ENCODE results near the gene FAM90A1. TPM values are rescaled to one million over a fixed set of nuclear protein-coding genes. Genes with fewer than 3 reads are reported as not detected.
"Not testable (repeated sequence)": the region's sequence is repeated elsewhere in the genome, so short reads cannot be mapped to it uniquely, and the experiment has no call there.

FAM90A1 gene
- total RNA-seq, 1 experiment from 2014 or later, result not detected

GRCh38 chr12:8233935-8234495 is 6.6 kb upstream of the FAM90A1 start:
- not testable (repeated sequence) for DNase-seq (ENCODE audit: low read depth)

GRCh38 chr12:8233300-8233855 is 6.0 kb upstream of the FAM90A1 start:
- DNase-seq (ENCODE audit: low read depth), result not testable (repeated sequence)

GRCh38 chr12:8231666-8232608 is 4.5 kb upstream of the FAM90A1 start:
- peak; percentile 65 for DNase-seq (ENCODE audit: low read depth)

- not testable (repeated sequence) for DNase-seq (ENCODE audit: low read depth)
Observed at GRCh38 chr12:8231049-8231448, 3.6 kb upstream of the FAM90A1 start.

GRCh38 chr12:8229486-8229885 is 2.1 kb upstream of the FAM90A1 start:
- DNase-seq (ENCODE audit: low read depth), result not testable (repeated sequence)

GRCh38 chr12:8228607-8229006 is 1.2 kb upstream of the FAM90A1 start:
- DNase-seq (ENCODE audit: low read depth), result not testable (repeated sequence)

- DNase-seq (ENCODE audit: low read depth), result not testable (repeated sequence)
Observed at GRCh38 chr12:8227732-8228077, 287 bp upstream of the FAM90A1 start.

GRCh38 chr12:8226355-8226754 is 1.1 kb downstream of the FAM90A1 start:
- DNase-seq (ENCODE audit: low read depth), result no peak

- DNase-seq (ENCODE audit: low read depth), result not testable (repeated sequence)
Observed at GRCh38 chr12:8224782-8225181, 2.6 kb downstream of the FAM90A1 start.

GRCh38 chr12:8223646-8224045 is 3.8 kb downstream of the FAM90A1 start:
- not testable (repeated sequence) for DNase-seq (ENCODE audit: low read depth)

- DNase-seq (ENCODE audit: low read depth), result not testable (repeated sequence)
Observed at GRCh38 chr12:8222303-8222702, 5.1 kb downstream of the FAM90A1 start.

GRCh38 chr12:8221844-8222243 is 5.6 kb downstream of the FAM90A1 start:
- DNase-seq (ENCODE audit: low read depth), result not testable (repeated sequence)

- not testable (repeated sequence) for DNase-seq (ENCODE audit: low read depth)
Observed at GRCh38 chr12:8221375-8221774, 6.0 kb downstream of the FAM90A1 start.

GRCh38 chr12:8218711-8219382 is 8.6 kb downstream of the FAM90A1 start:
- DNase-seq (ENCODE audit: low read depth), result not testable (repeated sequence)

GRCh38 chr12:8197685-8198308 is 29.6 kb downstream of the FAM90A1 start:
- DNase-seq (ENCODE audit: low read depth), result not testable (repeated sequence)

GRCh38 chr12:8188088-8188487 is 39.3 kb downstream of the FAM90A1 start:
- not testable (repeated sequence) for DNase-seq (ENCODE audit: low read depth)

- DNase-seq (ENCODE audit: low read depth), result not testable (repeated sequence)
Observed at GRCh38 chr12:8184206-8184605, 43.2 kb downstream of the FAM90A1 start.

GRCh38 chr12:8183346-8183745 is 44.1 kb downstream of the FAM90A1 start:
- DNase-seq (ENCODE audit: low read depth), result not testable (repeated sequence)

- not testable (repeated sequence) for DNase-seq (ENCODE audit: low read depth)
Observed at GRCh38 chr12:8182923-8183322, 44.5 kb downstream of the FAM90A1 start.

- DNase-seq (ENCODE audit: low read depth), result not testable (repeated sequence)
Observed at GRCh38 chr12:8181271-8181670, 46.1 kb downstream of the FAM90A1 start.

GRCh38 chr12:8179989-8180585 is 47.3 kb downstream of the FAM90A1 start:
- DNase-seq (ENCODE audit: low read depth), result peak; percentile 75
